DOHH2 (cell line): ENCODE data around the gene RAB37.
A peak's percentile ranks its signal among the peaks of the same experiment; 100 is the strongest.

Source experiments
- H3F3A ChIP-seq: fragments of 200-600 bp; sonication (generic), shearing (Covaris generic); 2 replicates; pipeline ENCODE4 v1.6.0; 2016; ENCODE audit warnings: antibody characterized with exemption, mild to moderate bottlenecking; ENCODE audit not compliant: control insufficient read depth, insufficient read depth
- H3K27ac ChIP-seq: fragments of 200-600 bp; sonication (generic); 2 replicates; pipeline ENCODE4 v1.5.1; 2014; ENCODE audit warnings: low read depth, mild to moderate bottlenecking, low read length, moderate library complexity
- H3K27me3 ChIP-seq: fragments of 200-600 bp; sonication (generic); 2 replicates; pipeline ENCODE4 v1.6.1; 2014; ENCODE audit warnings: mild to moderate bottlenecking, low read length, mixed read lengths; ENCODE audit not compliant: control insufficient read depth
- H3K36me3 ChIP-seq: fragments of 200-600 bp; sonication (generic); 2 replicates; pipeline ENCODE4 v1.6.1; 2014; ENCODE audit warnings: mild to moderate bottlenecking, low read length, moderate library complexity, mixed read lengths; ENCODE audit not compliant: control insufficient read depth
- H3K4me1 ChIP-seq: fragments of 200-600 bp; sonication (generic); 2 replicates; pipeline ENCODE4 v1.6.1; 2014; ENCODE audit warnings: mild to moderate bottlenecking, low read length, mixed read lengths; ENCODE audit not compliant: control insufficient read depth
- H3K4me2 ChIP-seq: fragments of 200-600 bp; sonication (generic); 2 replicates; pipeline ENCODE4 v1.6.0; 2014; ENCODE audit warnings: mild to moderate bottlenecking, low read length, moderate library complexity
- H3K4me3 ChIP-seq: fragments of 200-600 bp; sonication (generic); 2 replicates; pipeline ENCODE4 v1.5.1; 2014; ENCODE audit warnings: mild to moderate bottlenecking, low read length, mixed read lengths
- H3K79me2 ChIP-seq: fragments of 200-600 bp; sonication (generic); 2 replicates; pipeline ENCODE4 v1.6.1; 2014; ENCODE audit warnings: mild to moderate bottlenecking, low read length, mixed read lengths; ENCODE audit not compliant: control insufficient read depth
- H3K9me2 ChIP-seq: fragments of 200-600 bp; sonication (generic); replicated peaks from 2 replicates; pipeline ENCODE4 v1.6.1; 2014; ENCODE audit warnings: mild to moderate bottlenecking, low read length, mixed read lengths; ENCODE audit not compliant: control insufficient read depth
- H3K9me3 ChIP-seq: fragments of 200-600 bp; sonication (generic); 2 replicates; pipeline ENCODE4 v1.6.1; 2014; ENCODE audit warnings: antibody characterized with exemption, low read length, mixed read lengths; ENCODE audit not compliant: control insufficient read depth, insufficient read depth
- H4K20me1 ChIP-seq: fragments of 200-600 bp; sonication (generic); 2 replicates; pipeline ENCODE4 v1.6.0; 2014; ENCODE audit warnings: low read depth, mild to moderate bottlenecking, antibody characterized with exemption, low read length, moderate library complexity; ENCODE audit not compliant: control insufficient read depth, insufficient read depth
- EZH2phosphoT487 ChIP-seq: fragments of 200-600 bp; sonication (generic); IDR thresholded peaks from 2 replicates; pipeline ENCODE4 v1.6.1; 2017; ENCODE audit warnings: borderline replicate concordance, mild to moderate bottlenecking, antibody characterized with exemption, low read length, moderate library complexity, mixed read lengths
- TF ChIP-seq, protein P1 (sequence below): fragments of 200-600 bp; sonication (generic); IDR thresholded peaks from one replicate; pipeline ENCODE4 v1.5.1; 2014; ENCODE audit warnings: antibody characterized with exemption, mild to moderate bottlenecking, low read depth, low read length; ENCODE audit not compliant: poor library complexity, severe bottlenecking

RAB37 gene

DNA sequence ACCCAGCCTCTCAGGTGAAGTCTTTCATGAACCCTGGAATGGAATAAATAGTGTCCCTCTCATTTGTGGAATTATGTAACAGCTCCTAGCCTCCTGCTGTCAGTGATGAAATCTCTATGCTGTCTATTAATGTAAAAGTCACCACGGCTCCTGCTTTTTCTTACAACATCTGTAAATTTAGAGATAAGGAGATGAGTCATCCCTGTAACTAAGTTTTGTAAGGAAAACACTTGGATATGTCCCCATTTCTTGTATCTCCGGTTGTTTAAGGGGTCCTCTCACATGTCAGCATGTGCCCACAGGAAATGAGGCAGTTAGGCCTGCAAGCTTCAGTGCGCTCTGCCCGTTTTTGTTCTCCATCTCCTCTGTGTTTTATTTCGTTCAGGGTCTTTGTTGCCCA lies 41.9 kb downstream of the RAB37 start:
- peaks cover 44% of the 10 kb centered on the region for H3K4me1 ChIP-seq
- H4K20me1 ChIP-seq = peaks cover 17% of the 10 kb centered on the region; the same call in 1 of the 2 replicates
- no peak overlapping the region for H3K27ac ChIP-seq
- H3K4me3 ChIP-seq = no peak overlapping the region
- H3K79me2 ChIP-seq = peaks cover 17% of the 10 kb centered on the region
- no peaks in the 10 kb centered on the region for H3K27me3 ChIP-seq
- H3K9me2 ChIP-seq = no peaks in the 10 kb centered on the region
- H3F3A ChIP-seq = peaks cover 14% of the 10 kb centered on the region
- TF ChIP-seq, protein P1, sequence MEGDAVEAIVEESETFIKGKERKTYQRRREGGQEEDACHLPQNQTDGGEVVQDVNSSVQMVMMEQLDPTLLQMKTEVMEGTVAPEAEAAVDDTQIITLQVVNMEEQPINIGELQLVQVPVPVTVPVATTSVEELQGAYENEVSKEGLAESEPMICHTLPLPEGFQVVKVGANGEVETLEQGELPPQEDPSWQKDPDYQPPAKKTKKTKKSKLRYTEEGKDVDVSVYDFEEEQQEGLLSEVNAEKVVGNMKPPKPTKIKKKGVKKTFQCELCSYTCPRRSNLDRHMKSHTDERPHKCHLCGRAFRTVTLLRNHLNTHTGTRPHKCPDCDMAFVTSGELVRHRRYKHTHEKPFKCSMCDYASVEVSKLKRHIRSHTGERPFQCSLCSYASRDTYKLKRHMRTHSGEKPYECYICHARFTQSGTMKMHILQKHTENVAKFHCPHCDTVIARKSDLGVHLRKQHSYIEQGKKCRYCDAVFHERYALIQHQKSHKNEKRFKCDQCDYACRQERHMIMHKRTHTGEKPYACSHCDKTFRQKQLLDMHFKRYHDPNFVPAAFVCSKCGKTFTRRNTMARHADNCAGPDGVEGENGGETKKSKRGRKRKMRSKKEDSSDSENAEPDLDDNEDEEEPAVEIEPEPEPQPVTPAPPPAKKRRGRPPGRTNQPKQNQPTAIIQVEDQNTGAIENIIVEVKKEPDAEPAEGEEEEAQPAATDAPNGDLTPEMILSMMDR = no peak
- no peak for TF ChIP-seq EZH2phosphoT487
- H3K36me3 ChIP-seq = peaks cover 5% of the 10 kb centered on the region
- no peaks in the 10 kb centered on the region for H3K9me3 ChIP-seq
- peak overlapping the region; percentile 65; the same call in 1 of the 2 replicates for H3K4me2 ChIP-seq

DNA sequence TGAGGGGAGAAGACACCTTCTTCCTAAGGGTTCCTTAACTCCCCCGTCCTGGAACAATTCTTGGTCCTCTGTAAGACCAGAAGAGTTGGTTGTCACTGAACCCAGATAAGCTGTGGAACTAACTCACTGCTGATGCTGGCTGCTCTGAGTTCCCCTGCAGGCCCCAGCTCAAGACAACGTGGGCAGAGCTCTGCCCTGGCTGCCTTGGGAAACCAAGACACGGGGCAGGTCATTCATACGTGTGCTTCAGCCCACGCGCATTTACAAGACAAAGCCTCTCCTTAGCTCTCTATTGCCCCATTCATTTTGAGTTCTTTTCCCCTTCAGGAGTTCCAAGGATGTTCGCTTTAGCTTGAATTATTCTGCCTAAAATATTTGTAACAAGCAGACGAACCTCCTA lies 42.4 kb downstream of the RAB37 start:
- TF ChIP-seq, protein P1 = no peak
- TF ChIP-seq EZH2phosphoT487 = no peak
- Histone ChIP-seq H3K27ac (peak overlapping the region; percentile 30), H3K79me2 (peaks cover 13% of the 10 kb centered on the region), H3K4me2 (peak overlapping the region; percentile 65), H3K9me3 (no peaks in the 10 kb centered on the region), H4K20me1 (peaks cover 17% of the 10 kb centered on the region; the same call in 1 of the 2 replicates), H3K27me3 (no peaks in the 10 kb centered on the region), H3F3A (peaks cover 14% of the 10 kb centered on the region), H3K9me2 (no peaks in the 10 kb centered on the region), H3K4me1 (peaks cover 49% of the 10 kb centered on the region), H3K36me3 (peaks cover 3% of the 10 kb centered on the region), H3K4me3 (peak overlapping the region; percentile 30)

DNA sequence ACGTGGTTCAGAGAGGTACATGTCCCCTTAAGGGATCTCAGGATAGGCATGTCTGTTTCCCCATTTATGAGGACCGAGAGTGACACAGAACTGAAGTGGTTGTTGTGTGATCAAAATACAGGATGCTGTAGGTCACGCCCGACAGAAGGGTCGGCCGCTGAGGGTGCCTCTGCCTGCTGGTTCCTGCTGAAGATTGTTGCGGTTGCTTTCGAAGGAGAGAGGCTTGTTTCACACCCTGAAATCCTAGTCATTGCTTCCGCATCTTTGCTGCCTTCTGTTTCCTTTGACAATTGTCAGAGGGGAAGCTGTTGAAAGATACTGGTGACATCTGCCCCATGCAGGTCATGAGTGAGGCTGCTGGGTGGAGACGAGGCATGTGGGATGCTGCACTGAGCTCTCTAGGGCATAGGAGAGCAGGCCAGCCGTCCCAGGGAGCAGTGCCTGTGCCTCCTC lies 42.9 kb downstream of the RAB37 start:
- no peaks in the 10 kb centered on the region for H3K27me3 ChIP-seq
- peak overlapping the region; percentile 30 for H3K27ac ChIP-seq
- H4K20me1 ChIP-seq = peaks cover 17% of the 10 kb centered on the region; the same call in 1 of the 2 replicates
- peak overlapping the region; percentile 65 for H3K4me2 ChIP-seq
- peaks cover 54% of the 10 kb centered on the region for H3K4me1 ChIP-seq
- H3K36me3 ChIP-seq = peaks cover 3% of the 10 kb centered on the region
- H3K9me2 ChIP-seq = no peaks in the 10 kb centered on the region
- peaks cover 11% of the 10 kb centered on the region for H3K79me2 ChIP-seq
- peak overlapping the region; percentile 30 for H3K4me3 ChIP-seq
- no peaks in the 10 kb centered on the region for H3K9me3 ChIP-seq
- peaks cover 14% of the 10 kb centered on the region for H3F3A ChIP-seq
- TF ChIP-seq EZH2phosphoT487 = no peak
- TF ChIP-seq, protein P1 = no peak
